GM23338 (cell line): ENCODE results near the gene SUN3. TPM values are rescaled to one million over a fixed set of nuclear protein-coding genes. Genes with fewer than 3 reads are reported as not detected.

ENCODE experiments used
- ATAC-seq: fragments of 200-7000 bp; cut with Tn5 transposase; 3 replicates; pipeline ENCODE4 v1.9.1; 2020
- DNase-seq: peaks from one replicate; pipeline ENCODE4 v3.0.0-alpha.2; 2015; ENCODE audit warnings: low spot score
- H2AFZ ChIP-seq: fragments of 200-600 bp; sonication (generic); 2 replicates; pipeline ENCODE4 v1.8.0; 2016; ENCODE audit warnings: antibody characterized with exemption, mild to moderate bottlenecking, moderate library complexity
- H3F3A ChIP-seq: fragments of 200-600 bp; sonication (generic); replicated peaks from 2 replicates; pipeline ENCODE4 v1.8.0; 2017; ENCODE audit warnings: antibody characterized with exemption, mixed run types, low read depth
- H3K27ac ChIP-seq: fragments of 200-600 bp; sonication (generic); 2 replicates; pipeline ENCODE4 v1.6.1; 2016; ENCODE audit warnings: low read depth
- H3K27me3 ChIP-seq: fragments of 200-600 bp; sonication (generic); 2 replicates; pipeline ENCODE4 v1.8.0; 2016; ENCODE audit warnings: mild to moderate bottlenecking, mixed run types, moderate library complexity; ENCODE audit not compliant: insufficient read depth
- H3K36me3 ChIP-seq: fragments of 200-600 bp; sonication (generic); 2 replicates; pipeline ENCODE4 v1.8.0; 2016; ENCODE audit warnings: mild to moderate bottlenecking; ENCODE audit not compliant: insufficient read depth
- H3K4me1 ChIP-seq: fragments of 200-600 bp; sonication (generic); 2 replicates; pipeline ENCODE4 v1.8.0; 2016; ENCODE audit warnings: mild to moderate bottlenecking, moderate library complexity; ENCODE audit not compliant: insufficient read depth
- H3K4me2 ChIP-seq: fragments of 200-600 bp; sonication (generic); 2 replicates; pipeline ENCODE4 v1.7.1; 2017; ENCODE audit warnings: mixed run types
- H3K4me3 ChIP-seq: fragments of 200-600 bp; sonication (generic); 2 replicates; pipeline ENCODE4 v1.6.1; 2016; ENCODE audit warnings: mixed run types
- H3K79me2 ChIP-seq: fragments of 200-600 bp; sonication (generic); replicated peaks from 2 replicates; pipeline ENCODE4 v1.8.0; 2017; ENCODE audit warnings: mild to moderate bottlenecking; ENCODE audit not compliant: insufficient read depth
- H3K9me2 ChIP-seq: fragments of 200-600 bp; sonication (generic); 2 replicates; pipeline ENCODE4 v1.8.0; 2017; ENCODE audit not compliant: insufficient read depth
- H4K20me1 ChIP-seq: fragments of 200-600 bp; sonication (generic); replicated peaks from 2 replicates; pipeline ENCODE4 v1.8.0; 2017; ENCODE audit warnings: mild to moderate bottlenecking; ENCODE audit not compliant: insufficient read depth
- H3K27ac Mint-ChIP-seq: 2 replicates; pipeline ENCODE4 v1.8.0; 2020; ENCODE audit warnings: inconsistent platforms, mild to moderate bottlenecking, moderate library complexity, mixed read lengths
- H3K27me3 Mint-ChIP-seq: 3 replicates; pipeline ENCODE4 v1.8.0; 2022; ENCODE audit warnings: low read depth, mild to moderate bottlenecking, moderate library complexity, mixed read lengths, inconsistent platforms; ENCODE audit not compliant: insufficient read depth, poor library complexity
- H3K36me3 Mint-ChIP-seq: 3 replicates; pipeline ENCODE4 v1.8.0; 2021; ENCODE audit warnings: low read depth, mild to moderate bottlenecking, inconsistent platforms, moderate library complexity, mixed read lengths
- H3K4me1 Mint-ChIP-seq: 3 replicates; pipeline ENCODE4 v1.8.0; 2020; ENCODE audit warnings: mild to moderate bottlenecking, inconsistent platforms, mixed read lengths
- H3K4me3 Mint-ChIP-seq: 3 replicates; pipeline ENCODE4 v1.8.0; 2021; ENCODE audit warnings: moderate library complexity, mild to moderate bottlenecking, inconsistent platforms, mixed read lengths
- H3K9me3 Mint-ChIP-seq: 3 replicates; pipeline ENCODE4 v1.8.0; 2020; ENCODE audit warnings: moderate library complexity, mild to moderate bottlenecking, inconsistent platforms, mixed read lengths
- CREB1 ChIP-seq: fragments of 250-450 bp; sonication (Bioruptor Pico); IDR thresholded peaks from 2 replicates; pipeline ENCODE4 v1.5.0; 2020; ENCODE audit warnings: low read depth, mild to moderate bottlenecking, moderate library complexity
- EZH2 ChIP-seq: fragments of 200-600 bp; sonication (generic); IDR thresholded peaks from one replicate; pipeline ENCODE4 v1.8.0; 2017; ENCODE audit warnings: antibody characterized with exemption, mild to moderate bottlenecking, low read depth; ENCODE audit not compliant: unreplicated experiment
- NANOG ChIP-seq: IDR thresholded peaks from 2 replicates; pipeline ENCODE4 v1.6.1; 2016; ENCODE audit warnings: antibody characterized with exemption, borderline replicate concordance
- ZNF114 ChIP-seq: fragments of 250-450 bp; sonication (Bioruptor Pico); IDR thresholded peaks from 2 replicates; pipeline ENCODE4 v1.5.0; 2020; ENCODE audit warnings: mild to moderate bottlenecking, moderate library complexity
- ZNF331 ChIP-seq: fragments of 250-450 bp; sonication (Bioruptor Pico); IDR thresholded peaks from 2 replicates; pipeline ENCODE4 v1.5.0; 2020; ENCODE audit warnings: low read depth, mild to moderate bottlenecking, moderate library complexity
- polyA plus RNA-seq: library from polyadenylated mRNA; unstranded; fragments of >200 nt; fragmentation: Nextera tagmentation; extraction: Ambion mirVana; gene quantifications from 2 replicates; pipeline ENCODE4 v1.2.1, GENCODE V29; 2016
- total RNA-seq: library from RNA; depleted of rRNA; stranded (reverse); fragments of >200 nt; shearing (Covaris generic); gene quantifications from 2 replicates; pipeline ENCODE4 v1.2.3, GENCODE V29; 2014
- TF ChIP-seq, protein P1 (sequence below): fragments of 250-450 bp; sonication (Bioruptor Pico); IDR thresholded peaks from 2 replicates; pipeline ENCODE4 v1.5.0; 2020; ENCODE audit warnings: mild to moderate bottlenecking, moderate library complexity
- TF ChIP-seq, protein P2 (sequence below): IDR thresholded peaks from 2 replicates; pipeline ENCODE4 v1.6.1; 2016; ENCODE audit warnings: antibody characterized with exemption

Gene SUN3
- total and polyA plus RNA-seq, 2 experiments from 2014 or later: 0.52 TPM; not detected in 1

DNA sequence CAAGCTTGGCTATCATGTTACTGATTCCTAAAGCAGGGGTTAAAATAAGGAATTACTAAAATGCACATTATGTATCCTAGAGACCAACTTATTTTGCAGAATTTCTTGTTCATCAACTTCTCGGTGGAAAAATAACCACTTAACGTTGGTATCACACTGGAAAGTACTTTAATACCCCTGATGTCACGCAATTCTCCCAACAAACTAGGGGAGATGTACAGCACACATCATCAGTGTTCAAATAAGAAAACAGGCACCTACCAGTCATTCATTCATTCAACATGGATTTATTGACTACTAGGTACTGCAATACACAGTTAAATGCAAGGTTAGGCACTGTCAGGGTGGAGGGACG lies 50.1 kb downstream of the SUN3 start (continued):
- TF ChIP-seq, protein P1, sequence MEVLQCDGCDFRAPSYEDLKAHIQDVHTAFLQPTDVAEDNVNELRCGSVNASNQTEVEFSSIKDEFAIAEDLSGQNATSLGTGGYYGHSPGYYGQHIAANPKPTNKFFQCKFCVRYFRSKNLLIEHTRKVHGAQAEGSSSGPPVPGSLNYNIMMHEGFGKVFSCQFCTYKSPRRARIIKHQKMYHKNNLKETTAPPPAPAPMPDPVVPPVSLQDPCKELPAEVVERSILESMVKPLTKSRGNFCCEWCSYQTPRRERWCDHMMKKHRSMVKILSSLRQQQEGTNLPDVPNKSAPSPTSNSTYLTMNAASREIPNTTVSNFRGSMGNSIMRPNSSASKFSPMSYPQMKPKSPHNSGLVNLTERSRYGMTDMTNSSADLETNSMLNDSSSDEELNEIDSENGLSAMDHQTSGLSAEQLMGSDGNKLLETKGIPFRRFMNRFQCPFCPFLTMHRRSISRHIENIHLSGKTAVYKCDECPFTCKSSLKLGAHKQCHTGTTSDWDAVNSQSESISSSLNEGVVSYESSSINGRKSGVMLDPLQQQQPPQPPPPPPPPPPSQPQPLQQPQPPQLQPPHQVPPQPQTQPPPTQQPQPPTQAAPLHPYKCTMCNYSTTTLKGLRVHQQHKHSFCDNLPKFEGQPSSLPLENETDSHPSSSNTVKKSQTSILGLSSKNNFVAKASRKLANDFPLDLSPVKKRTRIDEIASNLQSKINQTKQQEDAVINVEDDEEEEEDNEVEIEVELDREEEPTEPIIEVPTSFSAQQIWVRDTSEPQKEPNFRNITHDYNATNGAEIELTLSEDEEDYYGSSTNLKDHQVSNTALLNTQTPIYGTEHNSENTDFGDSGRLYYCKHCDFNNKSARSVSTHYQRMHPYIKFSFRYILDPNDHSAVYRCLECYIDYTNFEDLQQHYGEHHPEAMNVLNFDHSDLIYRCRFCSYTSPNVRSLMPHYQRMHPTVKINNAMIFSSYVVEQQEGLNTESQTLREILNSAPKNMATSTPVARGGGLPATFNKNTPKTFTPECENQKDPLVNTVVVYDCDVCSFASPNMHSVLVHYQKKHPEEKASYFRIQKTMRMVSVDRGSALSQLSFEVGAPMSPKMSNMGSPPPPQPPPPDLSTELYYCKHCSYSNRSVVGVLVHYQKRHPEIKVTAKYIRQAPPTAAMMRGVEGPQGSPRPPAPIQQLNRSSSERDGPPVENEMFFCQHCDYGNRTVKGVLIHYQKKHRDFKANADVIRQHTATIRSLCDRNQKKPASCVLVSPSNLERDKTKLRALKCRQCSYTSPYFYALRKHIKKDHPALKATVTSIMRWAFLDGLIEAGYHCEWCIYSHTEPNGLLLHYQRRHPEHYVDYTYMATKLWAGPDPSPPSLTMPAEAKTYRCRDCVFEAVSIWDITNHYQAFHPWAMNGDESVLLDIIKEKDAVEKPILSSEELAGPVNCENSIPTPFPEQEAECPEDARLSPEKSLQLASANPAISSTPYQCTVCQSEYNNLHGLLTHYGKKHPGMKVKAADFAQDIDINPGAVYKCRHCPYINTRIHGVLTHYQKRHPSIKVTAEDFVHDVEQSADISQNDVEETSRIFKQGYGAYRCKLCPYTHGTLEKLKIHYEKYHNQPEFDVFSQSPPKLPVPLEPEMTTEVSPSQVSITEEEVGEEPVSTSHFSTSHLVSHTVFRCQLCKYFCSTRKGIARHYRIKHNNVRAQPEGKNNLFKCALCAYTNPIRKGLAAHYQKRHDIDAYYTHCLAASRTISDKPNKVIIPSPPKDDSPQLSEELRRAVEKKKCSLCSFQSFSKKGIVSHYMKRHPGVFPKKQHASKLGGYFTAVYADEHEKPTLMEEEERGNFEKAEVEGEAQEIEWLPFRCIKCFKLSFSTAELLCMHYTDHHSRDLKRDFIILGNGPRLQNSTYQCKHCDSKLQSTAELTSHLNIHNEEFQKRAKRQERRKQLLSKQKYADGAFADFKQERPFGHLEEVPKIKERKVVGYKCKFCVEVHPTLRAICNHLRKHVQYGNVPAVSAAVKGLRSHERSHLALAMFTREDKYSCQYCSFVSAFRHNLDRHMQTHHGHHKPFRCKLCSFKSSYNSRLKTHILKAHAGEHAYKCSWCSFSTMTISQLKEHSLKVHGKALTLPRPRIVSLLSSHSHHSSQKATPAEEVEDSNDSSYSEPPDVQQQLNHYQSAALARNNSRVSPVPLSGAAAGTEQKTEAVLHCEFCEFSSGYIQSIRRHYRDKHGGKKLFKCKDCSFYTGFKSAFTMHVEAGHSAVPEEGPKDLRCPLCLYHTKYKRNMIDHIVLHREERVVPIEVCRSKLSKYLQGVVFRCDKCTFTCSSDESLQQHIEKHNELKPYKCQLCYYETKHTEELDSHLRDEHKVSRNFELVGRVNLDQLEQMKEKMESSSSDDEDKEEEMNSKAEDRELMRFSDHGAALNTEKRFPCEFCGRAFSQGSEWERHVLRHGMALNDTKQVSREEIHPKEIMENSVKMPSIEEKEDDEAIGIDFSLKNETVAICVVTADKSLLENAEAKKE (CRISPR knock-in tag): no peak

DNA sequence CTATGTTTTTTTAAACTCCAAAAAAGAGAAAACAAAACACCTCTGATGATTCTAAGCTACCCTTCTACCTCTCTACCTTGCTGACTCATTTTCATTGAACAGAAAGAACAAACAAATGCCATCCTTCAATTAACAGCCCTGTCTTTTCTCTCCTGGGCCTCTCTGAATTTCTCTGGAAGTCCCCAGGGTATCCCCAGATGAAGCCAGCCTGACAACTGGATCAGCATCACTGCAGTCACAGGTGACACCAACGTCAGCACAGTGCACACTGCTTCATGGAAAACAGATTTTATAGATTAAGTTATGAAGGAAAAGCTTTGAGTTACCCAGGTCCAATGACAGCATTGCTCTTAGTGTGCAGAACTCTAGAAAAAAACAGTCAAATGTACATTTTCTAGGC lies 55.2 kb downstream of the SUN3 start:
- H3K9me3 Mint-ChIP-seq: no peaks in the 10 kb centered on the region
- Histone ChIP-seq H3K4me3 (no peak overlapping the region), H3K27ac (no peak overlapping the region), H3K36me3 (peaks cover 54% of the 10 kb centered on the region), H3K4me1 (peaks cover 6% of the 10 kb centered on the region), H3K27me3 (no peaks in the 10 kb centered on the region), H3K9me2 (no peaks in the 10 kb centered on the region), H4K20me1 (peaks cover 8% of the 10 kb centered on the region), H3K4me2 (no peak overlapping the region), H3F3A (no peaks in the 10 kb centered on the region), H2AFZ (no peak overlapping the region), H3K79me2 (peaks cover 16% of the 10 kb centered on the region)
- H3K4me3 Mint-ChIP-seq: no peak overlapping the region
- DNase-seq (no peak), ATAC-seq (no peak)
- H3K27me3 Mint-ChIP-seq: peaks cover 3% of the 10 kb centered on the region
- H3K27ac Mint-ChIP-seq: no peak overlapping the region
- TF ChIP-seq, protein P2, sequence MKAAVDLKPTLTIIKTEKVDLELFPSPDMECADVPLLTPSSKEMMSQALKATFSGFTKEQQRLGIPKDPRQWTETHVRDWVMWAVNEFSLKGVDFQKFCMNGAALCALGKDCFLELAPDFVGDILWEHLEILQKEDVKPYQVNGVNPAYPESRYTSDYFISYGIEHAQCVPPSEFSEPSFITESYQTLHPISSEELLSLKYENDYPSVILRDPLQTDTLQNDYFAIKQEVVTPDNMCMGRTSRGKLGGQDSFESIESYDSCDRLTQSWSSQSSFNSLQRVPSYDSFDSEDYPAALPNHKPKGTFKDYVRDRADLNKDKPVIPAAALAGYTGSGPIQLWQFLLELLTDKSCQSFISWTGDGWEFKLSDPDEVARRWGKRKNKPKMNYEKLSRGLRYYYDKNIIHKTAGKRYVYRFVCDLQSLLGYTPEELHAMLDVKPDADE: no peak
- no peak for TF ChIP-seq NANOG
- TF ChIP-seq EZH2: no peak
- no peak for TF ChIP-seq ZNF331
- no peak for TF ChIP-seq CREB1
- TF ChIP-seq ZNF114: no peak
- peaks cover 15% of the 10 kb centered on the region for H3K4me1 Mint-ChIP-seq
- peaks cover 79% of the 10 kb centered on the region for H3K36me3 Mint-ChIP-seq
